K562 (cell line): ENCODE data around the gene CFAP58. TPM values are rescaled to one million over a fixed set of nuclear protein-coding genes. Genes with fewer than 3 reads are reported as not detected.

Experiments used
- ATAC-seq: fragments of 200-7000 bp; cut with Tn5 transposase; 3 replicates; pipeline ENCODE4 v1.9.1; 2020; ENCODE audit warnings: moderate library complexity
- BruUV-seq: library from RNA; stranded (reverse); fragments of 400-500 nt; replicated peaks from 2 replicates; lab custom pipeline; 2021; lab: Mats Ljungman, UMichigan
- CTCF ChIA-PET: fragments of 300-600 bp; formaldehyde crosslinking; extraction: SDS; loops from one replicate; lab custom pipeline; 2021; ENCODE audit warnings: low intra/inter-chr PET ratio; lab: Yijun Ruan, JAX
- POLR2A ChIA-PET: fragments of 300-600, 350-650 bp; sonication (Branson Sonifier 250); formaldehyde crosslinking; extraction: SDS; loops from one replicate; lab custom pipeline; 2021; ENCODE audit warnings: antibody characterized with exemption, inconsistent platforms; lab: Yijun Ruan, JAX
- DNase-seq, 4 experiments: peaks; one replicate each; pipeline versions ENCODE4 v3.0.0 to v3.0.0-alpha.2; 2011 to 2018; ENCODE audit warnings: low spot score in 3 of 4, mixed read lengths in 3 of 4; ENCODE audit errors: extremely low read depth in 1 of 4
- FAIRE-seq: peaks from 2 replicates; lab custom pipeline; 2011; peaks lifted over from hg19 to GRCh38; lab: Jason Lieb, UNC
- H2AFZ ChIP-seq: 2 replicates; pipeline ENCODE4 v1.6.0; 2011; ENCODE audit warnings: low read depth, low read length, control low read depth, inconsistent platforms
- H3K27ac ChIP-seq: fragments of 200-600 bp; 3 replicates; pipeline ENCODE4 v1.8.0; 2011; ENCODE audit warnings: low read depth, mild to moderate bottlenecking, control low read depth, inconsistent platforms, low read length, moderate library complexity, mixed read lengths; ENCODE audit errors: extremely low read depth
- H3K27me3 ChIP-seq, 2 experiments: fragments of 300-600 bp in 1 of 2; 2 replicates in 1 of 2; 3 replicates in 1 of 2; pipeline versions ENCODE4 v1.6.0 to v1.8.0; 2011; ENCODE audit warnings: inconsistent platforms in 2 of 2, low read length in 2 of 2, mild to moderate bottlenecking in 1 of 2, mixed read lengths in 1 of 2, moderate library complexity in 1 of 2; ENCODE audit not compliant: control insufficient read depth in 2 of 2, insufficient read depth in 2 of 2
- H3K36me3 ChIP-seq: fragments of 300-600 bp; 3 replicates; pipeline ENCODE4 v1.8.0; 2011; ENCODE audit warnings: mild to moderate bottlenecking, low read length, inconsistent platforms; ENCODE audit not compliant: control insufficient read depth, insufficient read depth
- H3K4me1 ChIP-seq, 2 experiments: fragments of 200-600 bp in 1 of 2; replicated peaks in 1 of 2; 2 replicates in 1 of 2; 3 replicates in 1 of 2; pipeline versions ENCODE4 v1.5.1 to v1.8.0; 2011; ENCODE audit warnings: inconsistent platforms in 2 of 2, low read length in 2 of 2, mild to moderate bottlenecking in 1 of 2, mixed read lengths in 1 of 2, moderate library complexity in 1 of 2; ENCODE audit not compliant: control insufficient read depth in 2 of 2, insufficient read depth in 2 of 2
- H3K4me2 ChIP-seq: 2 replicates; pipeline ENCODE4 v1.6.1; 2011; ENCODE audit warnings: low read length, control low read depth, inconsistent platforms, mixed read lengths; ENCODE audit not compliant: insufficient read depth
- H3K4me3 ChIP-seq: fragments of 200-600 bp; sonication (generic), shearing (Covaris generic); 2 replicates; pipeline ENCODE4 v1.5.1; 2016; ENCODE audit warnings: control low read depth, inconsistent platforms
- H3K79me2 ChIP-seq: fragments of 200-600 bp; 3 replicates; pipeline ENCODE4 v1.8.0; 2011; ENCODE audit warnings: low read length, inconsistent platforms; ENCODE audit not compliant: control insufficient read depth, insufficient read depth
- H3K9ac ChIP-seq, 2 experiments: 2 replicates each; pipeline versions ENCODE4 v1.6.0 to v1.6.1; 2011; ENCODE audit warnings: low read depth in 2 of 2, low read length in 2 of 2, control low read depth in 1 of 2, inconsistent platforms in 1 of 2, mild to moderate bottlenecking in 1 of 2, mixed read lengths in 1 of 2; ENCODE audit not compliant: insufficient read depth in 1 of 2
- H3K9me1 ChIP-seq: one replicate; pipeline ENCODE4 v1.6.0; 2011; ENCODE audit warnings: inconsistent platforms, mild to moderate bottlenecking, low read length, moderate library complexity; ENCODE audit not compliant: control insufficient read depth, insufficient read depth
- H3K9me3 ChIP-seq: replicated peaks from 2 replicates; pipeline ENCODE4 v1.5.1; 2011; ENCODE audit warnings: low read depth, low read length, inconsistent platforms; ENCODE audit not compliant: control insufficient read depth, insufficient read depth
- H4K20me1 ChIP-seq: replicated peaks from 2 replicates; pipeline ENCODE4 v1.6.1; 2011; ENCODE audit warnings: low read length, inconsistent platforms, mixed read lengths; ENCODE audit not compliant: control insufficient read depth, insufficient read depth
- POLR2G ChIP-seq: fragments of 200-400 bp; formaldehyde crosslinking; IDR thresholded peaks from 2 replicates; pipeline ENCODE4 v1.6.1; 2017; ENCODE audit warnings: low read depth, mild to moderate bottlenecking, antibody characterized with exemption, low read length, moderate library complexity
- RBFOX2 ChIP-seq: fragments of 200-400 bp; formaldehyde crosslinking; IDR thresholded peaks from 2 replicates; pipeline ENCODE4 v1.6.1; 2017; ENCODE audit warnings: low read depth, mild to moderate bottlenecking, low read length, moderate library complexity
- WGBS: fragments of 100-300 bp; shearing (Covaris generic); methylation state at CpG from one replicate; pipeline ENCODE4 v1.1.6; 2016; ENCODE audit warnings: low coverage, mixed read lengths; ENCODE audit not compliant: insufficient coverage; ENCODE audit errors: missing lambda C conversion rate; 5-methylcytosine and 5-hydroxymethylcytosine counted together
- in situ Hi-C: fragments of 300-500 bp; cut with MboI; formaldehyde crosslinking; loops from 4 replicates; pipeline ENCODE4 v1.15.0; 2018; ENCODE audit warnings: inconsistent platforms, mixed read lengths
- intact Hi-C: fragments of 100-400 bp; cut with micrococcal nuclease; formaldehyde crosslinking; loops from 2 replicates; pipeline ENCODE4 v1.14.2; 2022
- polyA plus RNA-seq, 8 experiments: library from polyadenylated mRNA; depleted of rRNA in 4 of 8; stranded (reverse) in 5 of 8; unstranded in 3 of 8; fragments of >200 nt; fragmentation: Nextera tagmentation in 2 of 8; fragmentation: Illumina TruSeq in 1 of 8; extraction: Ambion mirVana in 2 of 8; extraction: Trizol in 1 of 8; gene quantifications; 2 replicates each; pipeline versions ENCODE4 v1.2.1 to v1.2.3, GENCODE V29; 2011 to 2014; ENCODE audit warnings: inconsistent platforms in 1 of 8, missing spikeins in 1 of 8
- total RNA-seq, 7 experiments: library from RNA; depleted of rRNA in 6 of 7; stranded (reverse); fragments of >200 nt in 6 of 7; fragmentation: Illumina TruSeq in 2 of 7; extraction: Trizol in 2 of 7; gene quantifications; 2 replicates each; pipeline versions ENCODE4 v1.2.1 to v1.2.3, GENCODE V29; 2011 to 2021; ENCODE audit warnings: low replicate concordance in 1 of 7
- TF ChIP-seq, protein P1 (sequence below): sonication (generic); formaldehyde crosslinking; IDR thresholded peaks from 2 replicates; pipeline ENCODE4 v1.8.1; 2023; ENCODE audit warnings: mild to moderate bottlenecking, missing genetic modification reagents

Gene CFAP58
- total and polyA plus RNA-seq, 9 of the 15 experiments (the other 6 are each of a cell fraction or from before 2014, with no cell fraction given): 0.08 to 2.0 (median 0.71) TPM

- Histone ChIP-seq H3K4me2 (no peak overlapping the region), H3K9ac (peak overlapping the region in 1 of 2 experiments; percentile 79; a peak in 2 of 4 replicates), H3K9me1 (peaks cover 21% of the 10 kb centered on the region), H3K36me3 (peaks cover 83% of the 10 kb centered on the region), H3K9me3 (no peaks in the 10 kb centered on the region), H2AFZ (no peak overlapping the region), H3K4me1 (peaks cover 52 to 55% of the 10 kb centered on the region in 2 experiments), H3K27me3 (no peaks in the 10 kb centered on the region), H3K79me2 (peaks cover 100% of the 10 kb centered on the region), H4K20me1 (peaks cover 75% of the 10 kb centered on the region), H3K4me3 (no peak overlapping the region), H3K27ac (peak overlapping the region; percentile 18; the same call in 1 of the 3 replicates)
- 83% methylated on average over 15 of the region's 20 CpGs for WGBS
- FAIRE-seq: no peak
- ATAC-seq: no peak
- ChIA-PET POLR2A (interaction anchor here (1.1 kb wide), 1 partner anchor 9 kb away, joined by 4 read pairs; no protein-coding TSS in a partner anchor), CTCF (interaction anchor here (0.5 kb wide), 1 partner anchor 35 kb away, joined by 3 read pairs; no protein-coding TSS in a partner anchor)
- no peak for DNase-seq
- no TSS peak for BruUV-seq
- peak; percentile 59 for TF ChIP-seq RBFOX2
- TF ChIP-seq, protein P1, sequence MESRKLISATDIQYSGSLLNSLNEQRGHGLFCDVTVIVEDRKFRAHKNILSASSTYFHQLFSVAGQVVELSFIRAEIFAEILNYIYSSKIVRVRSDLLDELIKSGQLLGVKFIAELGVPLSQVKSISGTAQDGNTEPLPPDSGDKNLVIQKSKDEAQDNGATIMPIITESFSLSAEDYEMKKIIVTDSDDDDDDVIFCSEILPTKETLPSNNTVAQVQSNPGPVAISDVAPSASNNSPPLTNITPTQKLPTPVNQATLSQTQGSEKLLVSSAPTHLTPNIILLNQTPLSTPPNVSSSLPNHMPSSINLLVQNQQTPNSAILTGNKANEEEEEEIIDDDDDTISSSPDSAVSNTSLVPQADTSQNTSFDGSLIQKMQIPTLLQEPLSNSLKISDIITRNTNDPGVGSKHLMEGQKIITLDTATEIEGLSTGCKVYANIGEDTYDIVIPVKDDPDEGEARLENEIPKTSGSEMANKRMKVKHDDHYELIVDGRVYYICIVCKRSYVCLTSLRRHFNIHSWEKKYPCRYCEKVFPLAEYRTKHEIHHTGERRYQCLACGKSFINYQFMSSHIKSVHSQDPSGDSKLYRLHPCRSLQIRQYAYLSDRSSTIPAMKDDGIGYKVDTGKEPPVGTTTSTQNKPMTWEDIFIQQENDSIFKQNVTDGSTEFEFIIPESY (CRISPR knock-in tag): no peak
- TF ChIP-seq POLR2G: peak; percentile 49
- intact Hi-C loops: no loop called here
- in situ Hi-C loops: no loop called here
Measured at GRCh38 chr10:104327745-104328645, 25.6 kb upstream of the CFAP58 start.
